Measurements from ENCODE around the gene ZNF689.
A peak's percentile ranks its signal among the peaks of the same experiment; 100 is the strongest.

Gene ZNF689

GRCh38 chr16:30559690-30560089 lies 50.5 kb downstream of the ZNF689 start:
- DNase-seq = no peak

- no peak for DNase-seq
Measured at GRCh38 chr16:30558789-30559377, 51.3 kb downstream of the ZNF689 start.

- peak; percentile 99 for DNase-seq
Measured at GRCh38 chr16:30557957-30558788, 52.0 kb downstream of the ZNF689 start, which contains the start of gene ZNF764. TSS of gene ZNF764 (minus strand) at chr16:30558374. CDS start at chr16:30558182, 192 bp downstream.

- no peak for DNase-seq
Measured at GRCh38 chr16:30557707-30557956, 52.6 kb downstream of the ZNF689 start.

GRCh38 chr16:30556125-30556473 lies 54.1 kb downstream of the ZNF689 start:
- peak; percentile 12 for DNase-seq

- DNase-seq = no peak
Measured at GRCh38 chr16:30555315-30556124, 54.7 kb downstream of the ZNF689 start.

GRCh38 chr16:30554557-30555314 lies 55.5 kb downstream of the ZNF689 start:
- no peak for DNase-seq

GRCh38 chr16:30553393-30553899 lies 56.7 kb downstream of the ZNF689 start:
- DNase-seq = no peak

GRCh38 chr16:30552956-30553355 lies 57.2 kb downstream of the ZNF689 start:
- no peak for DNase-seq

Data from eye (tissue), 1 donor.